ENCODE measurements around the gene CMIP.

- TF ChIP-seq, protein P1, sequence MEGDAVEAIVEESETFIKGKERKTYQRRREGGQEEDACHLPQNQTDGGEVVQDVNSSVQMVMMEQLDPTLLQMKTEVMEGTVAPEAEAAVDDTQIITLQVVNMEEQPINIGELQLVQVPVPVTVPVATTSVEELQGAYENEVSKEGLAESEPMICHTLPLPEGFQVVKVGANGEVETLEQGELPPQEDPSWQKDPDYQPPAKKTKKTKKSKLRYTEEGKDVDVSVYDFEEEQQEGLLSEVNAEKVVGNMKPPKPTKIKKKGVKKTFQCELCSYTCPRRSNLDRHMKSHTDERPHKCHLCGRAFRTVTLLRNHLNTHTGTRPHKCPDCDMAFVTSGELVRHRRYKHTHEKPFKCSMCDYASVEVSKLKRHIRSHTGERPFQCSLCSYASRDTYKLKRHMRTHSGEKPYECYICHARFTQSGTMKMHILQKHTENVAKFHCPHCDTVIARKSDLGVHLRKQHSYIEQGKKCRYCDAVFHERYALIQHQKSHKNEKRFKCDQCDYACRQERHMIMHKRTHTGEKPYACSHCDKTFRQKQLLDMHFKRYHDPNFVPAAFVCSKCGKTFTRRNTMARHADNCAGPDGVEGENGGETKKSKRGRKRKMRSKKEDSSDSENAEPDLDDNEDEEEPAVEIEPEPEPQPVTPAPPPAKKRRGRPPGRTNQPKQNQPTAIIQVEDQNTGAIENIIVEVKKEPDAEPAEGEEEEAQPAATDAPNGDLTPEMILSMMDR (IDR thresholded peaks at IDR 0.05), result no peak
- TF ChIP-seq POLR2A (IDR thresholded peaks at IDR 0.05), result no peak
Measured at GRCh38 chr16:81684242-81684837, 239.7 kb downstream of the CMIP start.

Measured in prostate gland (tissue), 2 donors.